ENCODE measurements around the gene DACT1. TPM values are rescaled to one million over a fixed set of nuclear protein-coding genes. Genes with fewer than 3 reads are reported as not detected.
A peak's percentile ranks its signal among the peaks of the same experiment; 100 is the strongest.
"Not testable (repeated sequence)": the region's sequence is repeated elsewhere in the genome, so short reads cannot be mapped to it uniquely, and the experiment has no call there.

DACT1 gene
- 23.3 TPM for polyA plus RNA-seq (ENCODE audit: insufficient read length)

DNA sequence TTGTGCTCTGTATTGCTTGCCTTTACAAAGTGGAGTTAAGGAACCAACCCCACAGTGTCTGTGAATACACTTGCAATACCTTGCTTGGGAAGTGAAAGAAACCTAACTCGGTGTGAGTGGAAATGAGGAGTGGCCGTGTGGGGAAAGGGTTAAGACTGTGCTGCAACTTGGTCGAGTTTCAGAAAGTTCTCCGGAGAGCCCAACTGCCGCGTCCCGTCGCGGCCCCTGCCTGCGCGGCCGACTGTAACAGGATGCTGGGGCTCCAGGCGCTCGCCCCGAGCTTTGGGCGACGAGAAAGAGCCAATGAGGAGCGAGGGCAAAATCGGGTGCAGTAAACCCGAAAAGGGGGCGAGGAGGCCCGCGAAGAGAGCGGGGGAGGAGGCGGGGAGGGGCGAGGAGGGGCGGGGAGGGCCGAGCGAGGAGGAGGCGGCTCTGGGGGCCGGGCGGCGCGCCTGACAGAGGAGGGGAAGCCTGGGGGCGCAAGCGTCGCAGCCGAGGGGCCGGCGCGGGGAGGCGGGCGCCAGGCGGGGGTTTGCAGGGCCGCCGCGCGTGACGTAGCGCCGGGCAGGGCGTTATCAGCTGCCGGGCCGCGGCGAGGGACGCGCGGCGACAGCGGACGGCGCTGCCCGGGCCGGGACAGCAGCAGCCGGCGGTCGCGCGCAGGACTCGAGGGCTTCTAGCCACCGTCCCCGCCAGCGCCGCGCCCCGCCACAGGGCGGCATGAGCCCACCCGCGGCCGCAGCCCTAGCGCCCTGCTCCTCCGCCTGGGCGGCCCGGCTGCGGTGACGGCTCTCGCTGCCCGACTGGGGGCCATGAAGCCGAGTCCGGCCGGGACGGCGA lies at the start of gene DACT1:
DACT1 (plus strand) TSS at position 572 of the 840 bp plus-strand sequence; CDS start at position 813, 241 bp downstream.
- peak; percentile 83 for DNase-seq (ENCODE audit: low read depth)

- DNase-seq (ENCODE audit: low read depth): not testable (repeated sequence)
Measured at GRCh38 chr14:58588321-58588720, 49.4 kb upstream of the DACT1 start.

GRCh38 chr14:58593977-58594376 lies 43.8 kb upstream of the DACT1 start:
- no peak for DNase-seq (ENCODE audit: low read depth)

GRCh38 chr14:58597041-58597440 lies 40.7 kb upstream of the DACT1 start:
- no peak for DNase-seq (ENCODE audit: low read depth)

DNA sequence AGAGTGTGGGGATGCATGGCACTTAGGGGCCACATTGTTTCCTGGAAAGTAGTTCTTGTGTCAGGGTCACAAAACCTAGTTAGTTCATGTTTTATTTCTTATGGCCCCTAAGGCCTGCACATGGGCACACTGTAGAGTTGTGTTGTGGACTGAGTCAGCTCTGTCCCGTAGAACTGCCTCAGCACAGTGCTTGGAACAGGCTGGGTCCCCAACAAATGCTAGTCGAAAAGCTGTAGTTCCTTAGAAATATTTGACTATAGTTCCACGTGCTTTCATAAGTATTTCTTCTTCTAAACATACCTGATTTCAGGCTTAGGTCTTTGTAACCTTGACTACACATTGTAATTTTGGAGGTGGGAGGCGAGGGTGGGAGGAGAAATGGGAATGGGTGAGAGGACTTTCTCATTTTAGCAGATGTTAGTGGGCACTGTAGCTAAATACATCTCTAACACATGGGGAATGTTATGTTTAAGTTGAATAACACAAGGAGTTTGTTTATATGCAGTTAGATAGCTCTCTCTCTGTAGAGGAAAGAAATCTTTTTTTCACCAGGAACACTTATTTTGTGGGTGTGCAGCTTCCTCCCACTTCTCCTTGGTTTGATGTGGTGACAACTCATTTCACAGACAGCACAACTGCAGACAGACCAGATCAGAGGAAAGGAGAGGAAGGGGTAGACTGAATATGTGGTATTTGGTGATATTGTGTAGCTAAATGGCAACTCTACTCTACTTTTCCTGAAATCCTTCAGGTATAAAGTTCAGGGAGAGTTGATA lies 39.5 kb upstream of the DACT1 start:
- DNase-seq (ENCODE audit: low read depth): no peak

GRCh38 chr14:58598804-58599525 lies 38.8 kb upstream of the DACT1 start:
- no peak for DNase-seq (ENCODE audit: low read depth)

GRCh38 chr14:58599707-58600106 lies 38.1 kb upstream of the DACT1 start:
- no peak for DNase-seq (ENCODE audit: low read depth)

GRCh38 chr14:58605465-58605864 lies 32.3 kb upstream of the DACT1 start:
- DNase-seq (ENCODE audit: low read depth): no peak

- no peak for DNase-seq (ENCODE audit: low read depth)
Measured at GRCh38 chr14:58607131-58607951, 30.4 kb upstream of the DACT1 start.

- DNase-seq (ENCODE audit: low read depth): no peak
Measured at GRCh38 chr14:58607952-58608317, 29.8 kb upstream of the DACT1 start.

DNA sequence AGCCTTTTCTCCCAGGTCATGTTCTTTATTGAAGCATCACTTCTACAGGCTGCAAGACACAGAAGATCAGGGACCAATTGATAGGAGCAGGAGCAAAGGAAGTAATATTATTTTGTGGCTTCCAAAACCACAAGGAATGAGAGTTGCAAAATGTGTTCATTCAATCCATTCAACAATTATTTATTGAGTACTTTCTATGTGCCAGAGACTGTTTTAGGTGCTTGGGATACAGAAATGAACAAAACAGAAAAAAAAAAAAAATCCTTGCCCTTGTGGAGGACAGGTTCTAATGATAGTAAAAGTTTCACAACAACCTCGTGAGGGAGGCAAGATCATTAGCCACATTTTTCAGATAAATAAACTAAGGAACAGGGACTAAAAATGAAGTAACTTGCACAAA lies 20.1 kb upstream of the DACT1 start:
- no peak for DNase-seq (ENCODE audit: low read depth)

GRCh38 chr14:58620011-58620410 lies 17.8 kb upstream of the DACT1 start:
- no peak for DNase-seq (ENCODE audit: low read depth)

DNA sequence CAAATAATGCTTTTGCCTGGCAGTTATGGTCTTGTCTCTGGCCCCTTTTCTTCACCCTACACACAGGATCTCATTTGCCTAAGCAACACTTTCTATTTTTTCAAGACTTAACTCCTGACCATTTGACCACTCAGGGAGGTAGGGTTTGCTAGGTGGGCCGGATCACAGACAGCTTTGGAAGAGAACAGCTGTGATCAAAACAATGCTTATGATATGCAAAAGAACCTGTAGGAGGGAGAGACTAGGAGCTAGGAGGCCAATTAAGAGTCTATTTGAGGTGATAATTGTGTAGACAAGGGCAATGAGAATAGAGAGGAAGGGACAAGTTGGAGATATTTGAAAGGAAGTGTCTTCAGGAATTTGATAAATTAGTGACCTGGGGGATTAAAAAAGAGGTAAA lies 12.3 kb upstream of the DACT1 start:
- DNase-seq (ENCODE audit: low read depth): no peak

GRCh38 chr14:58626431-58626831 lies 11.3 kb upstream of the DACT1 start:
- DNase-seq (ENCODE audit: low read depth): no peak

- DNase-seq (ENCODE audit: low read depth): no peak
Measured at GRCh38 chr14:58628406-58628805, 9.4 kb upstream of the DACT1 start.

- DNase-seq (ENCODE audit: low read depth): no peak
Measured at GRCh38 chr14:58629281-58629680, 8.5 kb upstream of the DACT1 start.

- no peak for DNase-seq (ENCODE audit: low read depth)
Measured at GRCh38 chr14:58631732-58632131, 6.0 kb upstream of the DACT1 start.

GRCh38 chr14:58633831-58634230 lies 3.9 kb upstream of the DACT1 start:
- no peak for DNase-seq (ENCODE audit: low read depth)

DNA sequence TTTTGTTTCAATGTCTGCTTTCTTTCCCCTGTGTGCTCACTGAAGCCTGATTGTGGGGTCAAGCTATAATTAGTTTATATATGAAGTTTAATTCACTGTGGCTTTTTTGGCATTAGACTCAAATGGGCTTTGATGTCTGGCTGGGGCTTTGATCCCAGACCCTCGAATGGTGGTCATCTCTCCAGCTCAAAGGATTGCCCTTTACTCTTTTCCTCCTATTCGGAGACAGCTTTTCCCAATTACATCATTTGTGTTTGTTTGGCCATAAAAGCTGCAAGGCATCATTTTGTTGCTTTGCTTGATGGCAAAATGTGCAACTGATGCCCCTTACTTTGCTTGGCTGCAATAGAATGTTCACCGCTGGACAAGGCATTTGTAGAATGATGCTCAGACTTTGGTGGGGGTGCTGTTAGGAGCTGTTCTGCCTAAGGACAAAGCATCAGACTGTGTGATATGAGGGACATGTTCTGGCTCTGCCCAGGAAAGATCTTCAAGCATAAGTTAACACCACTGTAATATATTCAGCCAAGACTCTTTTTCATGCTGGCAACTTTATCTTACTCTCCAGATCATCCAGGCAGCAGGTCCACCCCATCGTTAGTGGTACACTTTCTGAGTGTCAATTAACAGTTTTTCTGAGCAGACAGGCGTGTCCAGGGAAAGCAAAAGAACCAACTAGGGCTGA lies 3.2 kb upstream of the DACT1 start:
- DNase-seq (ENCODE audit: low read depth): no peak

GRCh38 chr14:58635091-58635830 lies 2.5 kb upstream of the DACT1 start:
- no peak for DNase-seq (ENCODE audit: low read depth)

All from forelimb muscle (tissue), 1 donor.